ENCODE data around the gene RGPD5. TPM values are rescaled to one million over a fixed set of nuclear protein-coding genes. Genes with fewer than 3 reads are reported as not detected.
"Not testable (repeated sequence)": the region's sequence is repeated elsewhere in the genome, so short reads cannot be mapped to it uniquely, and the experiment has no call there.

The RGPD5 gene
- total and polyA plus RNA-seq, 5 experiments from 2014 or later: 2.8 to 111 (median 6.2) TPM

DNA sequence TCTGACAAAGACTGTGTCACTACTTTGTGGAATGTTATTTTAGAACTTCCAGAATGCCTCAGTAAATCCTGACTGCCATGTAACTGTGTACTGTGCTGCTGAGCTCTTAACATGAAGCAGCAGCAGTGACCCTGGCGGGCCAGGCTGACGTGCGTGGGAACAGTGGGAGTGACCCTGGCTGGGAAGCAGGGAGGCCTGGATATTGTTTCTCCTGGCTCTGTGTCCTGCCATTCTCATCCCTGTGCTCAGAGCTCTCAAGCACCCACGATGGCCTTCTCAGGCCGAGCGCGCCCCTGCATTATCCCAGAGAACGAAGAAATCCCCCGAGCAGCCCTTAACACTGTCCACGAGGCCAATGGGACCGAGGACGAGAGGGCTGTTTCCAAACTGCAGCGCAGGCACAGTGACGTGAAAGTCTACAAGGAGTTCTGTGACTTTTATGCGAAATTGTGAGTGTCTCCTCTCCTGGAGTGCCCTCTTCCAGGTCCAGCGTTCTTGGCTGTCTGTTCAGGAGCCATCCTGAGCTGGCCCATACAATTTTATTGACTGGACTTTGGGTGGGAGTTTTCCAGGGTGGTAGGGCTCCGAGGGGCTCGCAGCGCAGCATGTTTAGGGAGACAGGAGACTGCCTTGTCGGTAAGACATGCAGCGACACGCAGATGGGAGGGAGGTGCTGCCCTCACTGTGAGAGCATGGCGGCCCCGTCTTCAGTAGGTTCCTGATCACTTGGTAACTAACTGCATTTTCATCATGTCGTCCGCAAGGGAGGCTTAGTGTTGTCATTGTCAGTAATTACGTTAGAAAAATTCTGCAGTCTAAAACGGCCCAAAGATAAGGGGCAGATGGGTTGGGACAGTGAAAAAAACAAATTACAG, 104.6 kb downstream of the RGPD5 start, which contains the start of gene LIMS3:
TSS of gene LIMS3 (plus strand) at position 227 of the 875 bp plus-strand sequence. CDS start at position 268, 41 bp downstream.
- H3K27ac Mint-ChIP-seq, ATAC-seq, H3K27me3 Mint-ChIP-seq, H3K36me3 Mint-ChIP-seq, POLR2A ChIA-PET, H3K9me3 Mint-ChIP-seq, H3K4me3 Mint-ChIP-seq, DNase-seq, H3K4me1 Mint-ChIP-seq: not testable (repeated sequence)

DNA sequence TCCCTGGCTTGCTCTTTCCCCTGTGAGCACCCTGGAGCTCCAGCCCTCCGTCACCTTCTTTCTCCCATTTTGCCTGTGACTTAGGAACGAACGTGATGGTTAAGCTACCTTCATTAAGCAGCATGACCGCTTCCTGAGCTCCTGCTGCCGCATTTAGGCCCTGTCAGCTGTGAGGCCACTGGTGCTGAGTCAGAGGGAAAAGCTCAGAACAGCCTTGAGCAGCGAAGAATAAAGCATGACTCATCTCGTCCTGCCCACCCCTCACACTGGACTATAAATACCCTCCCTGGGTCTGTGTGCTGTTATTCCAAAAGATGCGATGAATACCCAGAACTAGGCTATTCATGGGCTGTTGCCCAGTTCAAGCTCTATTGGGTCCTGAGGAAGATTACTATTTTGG, 111.7 kb downstream of the RGPD5 start:
- not testable (repeated sequence) for ATAC-seq

More for the DNA sequence above, 111.7 kb downstream of the RGPD5 start:
- DNase-seq, H3K4me1 Mint-ChIP-seq, H3K4me3 Mint-ChIP-seq, H3K27ac Mint-ChIP-seq, H3K9me3 Mint-ChIP-seq, H3K27me3 Mint-ChIP-seq, POLR2A ChIA-PET, H3K36me3 Mint-ChIP-seq: not testable (repeated sequence)

Other genes starting within 250 kb of the RGPD5 start
- gene SEPTIN10, start 180.3 kb upstream of the RGPD5 start, total RNA-seq: not detected
- gene SEPTIN10, start 180.3 kb upstream of the RGPD5 start, polyA plus RNA-seq: under 1 TPM in 1 of 3 donors, not detected in 2; 0.42 TPM
- gene SOWAHC, start 179.9 kb upstream of the RGPD5 start, total RNA-seq: under 1 TPM in 1 of 2 experiments, not detected in 1; 0.16 TPM
- gene SOWAHC, start 179.9 kb upstream of the RGPD5 start, polyA plus RNA-seq: under 1 TPM in 2 of 3 donors, not detected in 1; 0.05 to 0.12 TPM
- under 1 TPM in 1 of 2 experiments, not detected in 1; 0.23 TPM for gene LIMS3, start 104.4 kb downstream of the RGPD5 start, total RNA-seq
- gene LIMS3, start 104.4 kb downstream of the RGPD5 start, polyA plus RNA-seq: 1 to 10 TPM in 1 of 3 donors, under 1 TPM in 2; 0.48 to 1.8 (median 0.76) TPM

All from naive thymus-derived CD8-positive, alpha-beta T cell (primary cell).